ENCODE results near the gene TET1. TPM values are rescaled to one million over a fixed set of nuclear protein-coding genes. Genes with fewer than 3 reads are reported as not detected.

Gene TET1
- total RNA-seq, 2 experiments from 2014 or later = 1.5 TPM

DNA sequence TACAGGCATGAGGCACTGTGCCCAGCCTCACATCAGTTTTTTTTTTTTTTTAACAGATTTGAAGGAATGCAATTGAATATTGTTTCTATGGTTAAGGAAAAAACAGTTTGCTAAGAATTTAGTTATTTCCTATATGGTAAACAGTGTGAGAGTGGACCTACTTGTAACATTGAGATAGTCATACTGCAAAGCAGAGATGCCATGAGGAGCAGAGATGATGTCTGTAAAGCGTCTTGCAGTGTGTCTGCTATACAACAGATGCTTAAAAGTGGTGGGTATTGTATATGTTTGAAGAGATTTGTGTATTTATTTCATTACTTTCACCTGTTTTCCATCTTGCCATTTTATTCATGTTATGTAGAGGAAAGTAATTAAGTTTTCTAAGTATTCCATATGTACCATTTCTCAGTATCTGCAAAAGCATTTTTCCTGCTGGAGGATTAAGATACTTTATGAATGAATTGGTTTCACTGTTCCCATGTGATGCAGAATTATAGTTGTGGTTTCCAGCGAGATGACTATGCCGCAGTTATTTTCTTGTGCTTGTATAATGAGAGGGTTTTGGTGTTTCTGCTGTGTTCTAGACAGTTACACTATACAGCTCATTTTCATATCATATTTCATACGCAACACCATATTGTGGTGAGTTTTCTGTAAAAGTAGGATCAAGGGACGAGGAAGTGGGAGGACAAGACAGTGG is 26.6 kb downstream of the TET1 start:
- intact Hi-C loops (cut with DNase I, micrococcal nuclease) = no loop called here
- no peaks in the 10 kb centered on the region for H3K9me3 Mint-ChIP-seq
- POLR2A ChIA-PET = no interaction called here
- no peaks in the 10 kb centered on the region for H3K27me3 Mint-ChIP-seq
- Histone ChIP-seq H3K9me3 (ENCODE audit: control insufficient read depth in 1 of 2, insufficient read depth in 1 of 2, low read length in 2 of 2) (no peaks in the 10 kb centered on the region), H3K4me1 (ENCODE audit: insufficient read depth, low read length) (no peaks in the 10 kb centered on the region), H3K36me3 (ENCODE audit: insufficient read depth, low read length) (no peaks in the 10 kb centered on the region), H3K27ac (ENCODE audit: low read depth in 1 of 2, low read length in 2 of 2) (no peak overlapping the region), H3K4me3 (ENCODE audit: low read length) (no peak overlapping the region), H3K27me3 (ENCODE audit: control insufficient read depth in 1 of 2, insufficient read depth in 2 of 2, low read length in 2 of 2) (no peaks in the 10 kb centered on the region)
- ATAC-seq (ENCODE audit: poor library complexity) = no peak
- CTCF ChIA-PET = no interaction called here
- no peak for DNase-seq
- no peaks in the 10 kb centered on the region for H3K4me1 Mint-ChIP-seq (ENCODE audit: low read depth)
- TF ChIP-seq, protein P1, sequence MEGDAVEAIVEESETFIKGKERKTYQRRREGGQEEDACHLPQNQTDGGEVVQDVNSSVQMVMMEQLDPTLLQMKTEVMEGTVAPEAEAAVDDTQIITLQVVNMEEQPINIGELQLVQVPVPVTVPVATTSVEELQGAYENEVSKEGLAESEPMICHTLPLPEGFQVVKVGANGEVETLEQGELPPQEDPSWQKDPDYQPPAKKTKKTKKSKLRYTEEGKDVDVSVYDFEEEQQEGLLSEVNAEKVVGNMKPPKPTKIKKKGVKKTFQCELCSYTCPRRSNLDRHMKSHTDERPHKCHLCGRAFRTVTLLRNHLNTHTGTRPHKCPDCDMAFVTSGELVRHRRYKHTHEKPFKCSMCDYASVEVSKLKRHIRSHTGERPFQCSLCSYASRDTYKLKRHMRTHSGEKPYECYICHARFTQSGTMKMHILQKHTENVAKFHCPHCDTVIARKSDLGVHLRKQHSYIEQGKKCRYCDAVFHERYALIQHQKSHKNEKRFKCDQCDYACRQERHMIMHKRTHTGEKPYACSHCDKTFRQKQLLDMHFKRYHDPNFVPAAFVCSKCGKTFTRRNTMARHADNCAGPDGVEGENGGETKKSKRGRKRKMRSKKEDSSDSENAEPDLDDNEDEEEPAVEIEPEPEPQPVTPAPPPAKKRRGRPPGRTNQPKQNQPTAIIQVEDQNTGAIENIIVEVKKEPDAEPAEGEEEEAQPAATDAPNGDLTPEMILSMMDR (IDR thresholded peaks at IDR 0.05) = no peak
- no peaks in the 10 kb centered on the region for H3K36me3 Mint-ChIP-seq (ENCODE audit: low read depth)
- H3K27ac Mint-ChIP-seq = no peak overlapping the region
- no peak overlapping the region for H3K4me3 Mint-ChIP-seq

DNA sequence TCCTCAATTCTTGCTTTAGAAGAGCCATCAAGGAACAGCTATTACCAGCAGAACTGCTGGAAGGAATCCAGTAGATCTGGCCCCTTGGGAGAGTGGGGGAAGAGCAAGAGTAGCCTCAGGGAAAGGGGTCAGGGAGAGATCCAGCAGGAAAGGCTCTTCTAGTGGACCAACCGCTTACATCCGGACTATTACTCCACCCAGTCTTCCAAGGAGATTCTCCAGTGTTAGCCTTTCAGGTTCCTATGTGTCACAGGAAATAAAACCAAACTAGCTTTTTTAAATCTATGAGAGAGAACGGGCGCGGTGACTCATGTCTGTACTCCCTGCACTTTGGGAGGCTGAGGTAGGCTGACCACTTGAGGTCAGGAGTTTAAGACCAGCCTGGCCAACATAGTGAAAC is 34.3 kb downstream of the TET1 start:
- Mint-ChIP-seq H3K27ac (no peak overlapping the region), H3K4me3 (no peak overlapping the region), H3K36me3 (ENCODE audit: low read depth) (no peaks in the 10 kb centered on the region), H3K27me3 (no peaks in the 10 kb centered on the region), H3K9me3 (no peaks in the 10 kb centered on the region), H3K4me1 (ENCODE audit: low read depth) (no peaks in the 10 kb centered on the region)
- CTCF ChIA-PET = no interaction called here
- Histone ChIP-seq H3K4me1 (ENCODE audit: insufficient read depth, low read length) (peaks cover under 1% of the 10 kb centered on the region), H3K4me3 (ENCODE audit: low read length) (no peak overlapping the region), H3K27ac (ENCODE audit: low read depth in 1 of 2, low read length in 2 of 2) (no peak overlapping the region), H3K27me3 (ENCODE audit: control insufficient read depth in 1 of 2, insufficient read depth in 2 of 2, low read length in 2 of 2) (no peaks in the 10 kb centered on the region), H3K9me3 (ENCODE audit: control insufficient read depth in 1 of 2, insufficient read depth in 1 of 2, low read length in 2 of 2) (no peaks in the 10 kb centered on the region), H3K36me3 (ENCODE audit: insufficient read depth, low read length) (no peaks in the 10 kb centered on the region)
- DNase-seq (no peak), ATAC-seq (ENCODE audit: poor library complexity) (no peak)
- TF ChIP-seq, protein P1 (IDR thresholded peaks at IDR 0.05) = no peak
- intact Hi-C loops (cut with DNase I, micrococcal nuclease) = no loop called here
- POLR2A ChIA-PET = no interaction called here

DNA sequence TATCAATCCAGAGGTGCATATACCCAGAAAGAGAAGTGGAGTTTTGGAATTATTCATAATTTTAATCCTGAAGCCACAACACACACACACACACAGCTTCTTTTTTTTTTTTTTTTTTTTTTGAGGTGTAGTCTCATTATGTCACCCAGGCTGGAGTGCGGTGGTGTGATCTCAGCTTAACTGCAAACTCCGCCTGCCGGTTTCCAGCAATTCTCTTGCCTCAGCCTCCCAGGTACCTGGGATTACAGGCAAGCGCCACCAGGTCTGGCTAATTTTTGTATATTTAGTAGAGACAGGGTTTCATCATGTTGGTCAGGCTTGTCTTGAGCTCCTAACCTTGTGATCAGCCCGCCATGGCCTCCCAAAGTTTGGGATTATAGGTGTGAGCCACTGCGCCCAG is 35.4 kb downstream of the TET1 start:
- Mint-ChIP-seq H3K4me1 (ENCODE audit: low read depth) (peaks cover 10% of the 10 kb centered on the region), H3K4me3 (no peak overlapping the region), H3K27ac (no peak overlapping the region), H3K9me3 (no peaks in the 10 kb centered on the region), H3K27me3 (no peaks in the 10 kb centered on the region), H3K36me3 (ENCODE audit: low read depth) (no peaks in the 10 kb centered on the region)
- H3K4me3 ChIP-seq (ENCODE audit: low read length) = no peak overlapping the region
- no peaks in the 10 kb centered on the region for H3K27me3 ChIP-seq (ENCODE audit: control insufficient read depth in 1 of 2, insufficient read depth in 2 of 2, low read length in 2 of 2)
- ChIA-PET POLR2A (no interaction called here), CTCF (no interaction called here)
- DNase-seq = no peak
- peaks cover 8% of the 10 kb centered on the region for H3K4me1 ChIP-seq (ENCODE audit: insufficient read depth, low read length)
- ATAC-seq (ENCODE audit: poor library complexity) = no peak
- TF ChIP-seq, protein P1 (IDR thresholded peaks at IDR 0.05) = no peak
- no peak overlapping the region for H3K27ac ChIP-seq (ENCODE audit: low read depth in 1 of 2, low read length in 2 of 2)
- intact Hi-C loops (cut with DNase I, micrococcal nuclease) = no loop called here
- H3K9me3 ChIP-seq (ENCODE audit: control insufficient read depth in 1 of 2, insufficient read depth in 1 of 2, low read length in 2 of 2) = no peaks in the 10 kb centered on the region
- no peaks in the 10 kb centered on the region for H3K36me3 ChIP-seq (ENCODE audit: insufficient read depth, low read length)
